K562 (cell line): ENCODE measurements around the gene PPP1R14C. TPM values are rescaled to one million over a fixed set of nuclear protein-coding genes. Genes with fewer than 3 reads are reported as not detected.

ENCODE experiments used
- BRCA1 ChIP-seq, 2 experiments: fragments of 450-650 bp in 1 of 2; sonication (generic) in 1 of 2; formaldehyde crosslinking in 1 of 2; IDR thresholded peaks; 2 replicates each; pipeline versions ENCODE4 v1.5.0 to v1.6.1; 2017 to 2020; ENCODE audit warnings: mild to moderate bottlenecking in 1 of 2, missing genetic modification reagents in 1 of 2
- CTCFL ChIP-seq: IDR thresholded peaks from 2 replicates; pipeline ENCODE4 v1.6.1; 2011; ENCODE audit warnings: borderline replicate concordance, low read depth, mild to moderate bottlenecking, moderate library complexity, low read length; ENCODE audit not compliant: insufficient read depth, poor library complexity, severe bottlenecking
- HDAC2 ChIP-seq: fragments of 450-650 bp; IDR thresholded peaks from 2 replicates; pipeline ENCODE4 v1.6.1; 2016; ENCODE audit warnings: mild to moderate bottlenecking
- MAFF ChIP-seq: IDR thresholded peaks from 2 replicates; pipeline ENCODE4 v1.6.1; 2012; ENCODE audit warnings: low read length, improper control_type of control experiment
- NR2C1 ChIP-seq, 2 experiments: fragments of 450-650 bp; IDR thresholded peaks; 2 replicates each; pipeline ENCODE4 v1.6.1; 2017; ENCODE audit warnings: mild to moderate bottlenecking in 2 of 2, antibody characterized with exemption in 1 of 2, inconsistent platforms in 1 of 2, missing compliant biosample characterization in 1 of 2, missing genetic modification characterization in 1 of 2
- POLR2G ChIP-seq: fragments of 200-400 bp; formaldehyde crosslinking; IDR thresholded peaks from 2 replicates; pipeline ENCODE4 v1.6.1; 2017; ENCODE audit warnings: low read depth, mild to moderate bottlenecking, antibody characterized with exemption, low read length, moderate library complexity
- RCOR1 ChIP-seq, 2 experiments: IDR thresholded peaks; 2 replicates each; pipeline ENCODE4 v1.6.1; 2012; ENCODE audit warnings: low read depth in 2 of 2, low read length in 2 of 2, borderline replicate concordance in 1 of 2, improper control_type of control experiment in 1 of 2
- RFX1 ChIP-seq: fragments of 450-650 bp; IDR thresholded peaks from 2 replicates; pipeline ENCODE4 v1.6.1; 2016; ENCODE audit warnings: mild to moderate bottlenecking, moderate library complexity
- SMARCA4 ChIP-seq: fragments of 450-650 bp; IDR thresholded peaks from 2 replicates; pipeline ENCODE4 v1.6.1; 2016
- SMARCB1 ChIP-seq: IDR thresholded peaks from 2 replicates; pipeline ENCODE4 v1.6.1; 2011; ENCODE audit warnings: improper control_type of control experiment, low read depth; ENCODE audit not compliant: insufficient read length
- ZBTB7A ChIP-seq: IDR thresholded peaks from 2 replicates; pipeline ENCODE4 v1.6.1; 2011; ENCODE audit warnings: low read depth, mild to moderate bottlenecking, low read length, moderate library complexity, borderline replicate concordance; ENCODE audit not compliant: control insufficient read depth
- ZMIZ1 ChIP-seq, 2 experiments: fragments of 150-350 bp in 1 of 2; IDR thresholded peaks; 2 replicates each; pipeline ENCODE4 v1.6.1; 2012 to 2016; ENCODE audit warnings: low read depth in 2 of 2, low read length in 2 of 2, mild to moderate bottlenecking in 1 of 2, moderate library complexity in 1 of 2
- ZNF165 ChIP-seq: fragments of 250-450 bp; sonication (Bioruptor Pico); IDR thresholded peaks from 2 replicates; pipeline ENCODE4 v1.4.0; 2020; ENCODE audit warnings: borderline replicate concordance
- ZNF3 ChIP-seq: fragments of 250-450 bp; sonication (Bioruptor Pico); IDR thresholded peaks from 2 replicates; pipeline ENCODE4 v1.5.0; 2021; ENCODE audit warnings: mild to moderate bottlenecking, moderate library complexity
- ZNF316 ChIP-seq: fragments of 450-650 bp; IDR thresholded peaks from 2 replicates; pipeline ENCODE4 v1.6.1; 2016
- ZNF384 ChIP-seq: IDR thresholded peaks from 2 replicates; pipeline ENCODE4 v1.6.1; 2012; ENCODE audit warnings: low read depth, low read length, improper control_type of control experiment
- polyA plus RNA-seq, 8 experiments: library from polyadenylated mRNA; depleted of rRNA in 4 of 8; stranded (reverse) in 5 of 8; unstranded in 3 of 8; fragments of >200 nt; fragmentation: Nextera tagmentation in 2 of 8; fragmentation: Illumina TruSeq in 1 of 8; extraction: Ambion mirVana in 2 of 8; extraction: Trizol in 1 of 8; gene quantifications; 2 replicates each; pipeline versions ENCODE4 v1.2.1 to v1.2.3, GENCODE V29; 2011 to 2014; ENCODE audit warnings: inconsistent platforms in 1 of 8, missing spikeins in 1 of 8
- total RNA-seq, 7 experiments: library from RNA; depleted of rRNA in 6 of 7; stranded (reverse); fragments of >200 nt in 6 of 7; fragmentation: Illumina TruSeq in 2 of 7; extraction: Trizol in 2 of 7; gene quantifications; 2 replicates each; pipeline versions ENCODE4 v1.2.1 to v1.2.3, GENCODE V29; 2011 to 2021; ENCODE audit warnings: low replicate concordance in 1 of 7
- TF ChIP-seq, protein P1 (sequence below): fragments of 150-350 bp; IDR thresholded peaks from 2 replicates; pipeline ENCODE4 v1.6.1; 2014; ENCODE audit warnings: low read depth, mild to moderate bottlenecking, low read length, borderline replicate concordance

The PPP1R14C gene
- total and polyA plus RNA-seq, 9 of the 15 experiments (the other 6 are each of a cell fraction or from before 2014, with no cell fraction given) = 4.5 to 16.6 (median 11.9) TPM

GRCh38 chr6:150150821-150151646 is 8.2 kb downstream of the PPP1R14C start (continued):
- TF ChIP-seq ZNF384 (peak; percentile 95), SMARCB1 (peak; percentile 94), CTCFL (no peak), ZBTB7A (no peak), POLR2G (no peak), ZNF316 (peak; percentile 61), ZNF3 (CRISPR knock-in tag) (no peak), NR2C1 (IDR thresholded peaks at IDR 0.05) (peak; percentile 36; the same call in 1 of the 2 replicates), NR2C1 (tag; IDR thresholded peaks at IDR 0.05) (no peak), BRCA1 (IDR thresholded peaks at IDR 0.05) (no peak), BRCA1 (CRISPR knock-in tag; IDR thresholded peaks at IDR 0.05) (no peak), RFX1 (no peak), ZNF165 (CRISPR knock-in tag) (no peak), ZMIZ1 (IDR thresholded peaks at IDR 0.05; ENCODE audit: low read depth in 2 of 2, low read length in 2 of 2) (peak in 1 of 2 experiments; percentile 65; a peak in 2 of 4 replicates), RCOR1 (IDR thresholded peaks at IDR 0.05; ENCODE audit: borderline replicate concordance in 1 of 2, low read depth in 2 of 2, low read length in 2 of 2) (peak; percentile 87 to 99), HDAC2 (peak; percentile 93), SMARCA4 (peak; percentile 98), MAFF (peak; percentile 12; the same call in 1 of the 2 replicates)
- TF ChIP-seq, protein P1, sequence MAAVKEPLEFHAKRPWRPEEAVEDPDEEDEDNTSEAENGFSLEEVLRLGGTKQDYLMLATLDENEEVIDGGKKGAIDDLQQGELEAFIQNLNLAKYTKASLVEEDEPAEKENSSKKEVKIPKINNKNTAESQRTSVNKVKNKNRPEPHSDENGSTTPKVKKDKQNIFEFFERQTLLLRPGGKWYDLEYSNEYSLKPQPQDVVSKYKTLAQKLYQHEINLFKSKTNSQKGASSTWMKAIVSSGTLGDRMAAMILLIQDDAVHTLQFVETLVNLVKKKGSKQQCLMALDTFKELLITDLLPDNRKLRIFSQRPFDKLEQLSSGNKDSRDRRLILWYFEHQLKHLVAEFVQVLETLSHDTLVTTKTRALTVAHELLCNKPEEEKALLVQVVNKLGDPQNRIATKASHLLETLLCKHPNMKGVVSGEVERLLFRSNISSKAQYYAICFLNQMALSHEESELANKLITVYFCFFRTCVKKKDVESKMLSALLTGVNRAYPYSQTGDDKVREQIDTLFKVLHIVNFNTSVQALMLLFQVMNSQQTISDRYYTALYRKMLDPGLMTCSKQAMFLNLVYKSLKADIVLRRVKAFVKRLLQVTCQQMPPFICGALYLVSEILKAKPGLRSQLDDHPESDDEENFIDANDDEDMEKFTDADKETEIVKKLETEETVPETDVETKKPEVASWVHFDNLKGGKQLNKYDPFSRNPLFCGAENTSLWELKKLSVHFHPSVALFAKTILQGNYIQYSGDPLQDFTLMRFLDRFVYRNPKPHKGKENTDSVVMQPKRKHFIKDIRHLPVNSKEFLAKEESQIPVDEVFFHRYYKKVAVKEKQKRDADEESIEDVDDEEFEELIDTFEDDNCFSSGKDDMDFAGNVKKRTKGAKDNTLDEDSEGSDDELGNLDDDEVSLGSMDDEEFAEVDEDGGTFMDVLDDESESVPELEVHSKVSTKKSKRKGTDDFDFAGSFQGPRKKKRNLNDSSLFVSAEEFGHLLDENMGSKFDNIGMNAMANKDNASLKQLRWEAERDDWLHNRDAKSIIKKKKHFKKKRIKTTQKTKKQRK = no peak
